Smooth muscle cell (in vitro differentiated cells): Measurements from ENCODE around the gene PPFIA1. TPM values are rescaled to one million over a fixed set of nuclear protein-coding genes. Genes with fewer than 3 reads are reported as not detected.
A peak's percentile ranks its signal among the peaks of the same experiment; 100 is the strongest.

Experiments used
- DNase-seq: peaks from one replicate; lab custom pipeline; 2025; ENCODE audit not compliant: unreplicated experiment; lab: John Stamatoyannopoulos, UW
- H2AFZ ChIP-seq: fragments of 200-600 bp; sonication (generic); 2 replicates; pipeline ENCODE4 v1.6.0; 2016; ENCODE audit warnings: antibody characterized with exemption, low read depth, mild to moderate bottlenecking
- H3F3A ChIP-seq: fragments of 200-600 bp; sonication (generic); 2 replicates; pipeline ENCODE4 v1.6.0; 2017; ENCODE audit warnings: antibody characterized with exemption, low read depth
- H3K27ac ChIP-seq: fragments of 200-600 bp; sonication (generic); 2 replicates; pipeline ENCODE4 v1.5.1; 2016; ENCODE audit warnings: low read depth, mild to moderate bottlenecking
- H3K27me3 ChIP-seq: fragments of 200-600 bp; sonication (generic); 2 replicates; pipeline ENCODE4 v1.6.1; 2016; ENCODE audit warnings: low read depth, mild to moderate bottlenecking
- H3K36me3 ChIP-seq: fragments of 200-600 bp; sonication (generic); 2 replicates; pipeline ENCODE4 v1.5.1; 2016; ENCODE audit warnings: low read depth
- H3K4me1 ChIP-seq: fragments of 200-600 bp; sonication (generic); 2 replicates; pipeline ENCODE4 v1.5.1; 2016; ENCODE audit warnings: low read depth
- H3K4me2 ChIP-seq: fragments of 200-600 bp; sonication (generic); 2 replicates; pipeline ENCODE4 v1.6.0; 2016; ENCODE audit warnings: mild to moderate bottlenecking
- H3K4me3 ChIP-seq: fragments of 200-600 bp; sonication (generic); 2 replicates; pipeline ENCODE4 v1.5.1; 2016; ENCODE audit warnings: mild to moderate bottlenecking
- H3K79me2 ChIP-seq: fragments of 200-600 bp; sonication (generic); 2 replicates; pipeline ENCODE4 v1.6.0; 2016; ENCODE audit warnings: low read depth, mild to moderate bottlenecking
- H3K9ac ChIP-seq: fragments of 200-600 bp; sonication (generic); 2 replicates; pipeline ENCODE4 v1.6.0; 2016; ENCODE audit warnings: low read depth
- H3K9me3 ChIP-seq: fragments of 200-600 bp; sonication (generic); replicated peaks from 2 replicates; pipeline ENCODE4 v1.5.1; 2016; ENCODE audit warnings: low read depth
- H4K20me1 ChIP-seq: fragments of 200-600 bp; sonication (generic); 2 replicates; pipeline ENCODE4 v1.6.0; 2016; ENCODE audit warnings: low read depth
- CTCF ChIP-seq: fragments of 200-600 bp; sonication (generic); IDR thresholded peaks from 2 replicates; pipeline ENCODE4 v1.5.1; 2017; ENCODE audit warnings: borderline replicate concordance, mild to moderate bottlenecking, antibody characterized with exemption; ENCODE audit not compliant: insufficient read depth, poor library complexity, severe bottlenecking
- WGBS: methylation state at CpG from one replicate; pipeline ENCODE4 v1.1.7; 2016; ENCODE audit warnings: low lambda C conversion rate; 5-methylcytosine and 5-hydroxymethylcytosine counted together
- polyA plus RNA-seq: library from polyadenylated mRNA; unstranded; fragments of >200 nt; fragmentation: Nextera tagmentation; extraction: Ambion mirVana; gene quantifications from 2 replicates; pipeline ENCODE4 v1.2.1, GENCODE V29; 2016
- total RNA-seq: library from RNA; depleted of rRNA; stranded (reverse); fragments of >200 nt; gene quantifications from 2 replicates; pipeline ENCODE4 v1.2.3, GENCODE V29; 2014

Gene PPFIA1
- total and polyA plus RNA-seq, 2 experiments from 2014 or later: 23.8 to 48.2 TPM

GRCh38 chr11:70381872-70382861 is 111.7 kb downstream of the PPFIA1 start:
- Histone ChIP-seq H2AFZ (no peak overlapping the region), H3K4me1 (peaks cover 7% of the 10 kb centered on the region), H3K27me3 (no peaks in the 10 kb centered on the region), H3K36me3 (peaks cover 5% of the 10 kb centered on the region), H4K20me1 (peaks cover 6% of the 10 kb centered on the region), H3K4me3 (no peak overlapping the region), H3K9ac (peak overlapping the region; percentile 64), H3F3A (peaks cover 5% of the 10 kb centered on the region), H3K79me2 (no peaks in the 10 kb centered on the region), H3K4me2 (no peak overlapping the region), H3K9me3 (no peaks in the 10 kb centered on the region), H3K27ac (peak overlapping the region; percentile 87)
- TF ChIP-seq CTCF: no peak
- DNase-seq: no peak
- 73% methylated on average over 15 of the region's 15 CpGs for WGBS

- no peaks in the 10 kb centered on the region for H3K79me2 ChIP-seq
- peaks cover 6% of the 10 kb centered on the region for H4K20me1 ChIP-seq
- peaks cover 2% of the 10 kb centered on the region for H3K36me3 ChIP-seq
- 95% methylated on average over 11 of the region's 11 CpGs for WGBS
- no peak for TF ChIP-seq CTCF
- peaks cover 7% of the 10 kb centered on the region for H3K4me1 ChIP-seq
- no peak overlapping the region for H3K9ac ChIP-seq
- DNase-seq: no peak
- H3K9me3 ChIP-seq: no peaks in the 10 kb centered on the region
- no peak overlapping the region for H2AFZ ChIP-seq
- peaks cover 5% of the 10 kb centered on the region for H3F3A ChIP-seq
- no peaks in the 10 kb centered on the region for H3K27me3 ChIP-seq
- H3K27ac ChIP-seq: no peak overlapping the region
- no peak overlapping the region for H3K4me2 ChIP-seq
- H3K4me3 ChIP-seq: no peak overlapping the region
Observed at GRCh38 chr11:70383664-70384565, 113.4 kb downstream of the PPFIA1 start.

- Histone ChIP-seq H3K4me3 (no peak overlapping the region), H3K4me1 (peaks cover 7% of the 10 kb centered on the region), H3K9me3 (no peaks in the 10 kb centered on the region), H4K20me1 (peaks cover 6% of the 10 kb centered on the region), H3K9ac (no peak overlapping the region), H3K27me3 (no peaks in the 10 kb centered on the region), H3F3A (peaks cover 5% of the 10 kb centered on the region), H3K27ac (no peak overlapping the region), H2AFZ (no peak overlapping the region), H3K36me3 (peaks cover 2% of the 10 kb centered on the region), H3K79me2 (no peaks in the 10 kb centered on the region), H3K4me2 (no peak overlapping the region)
- TF ChIP-seq CTCF: no peak
- WGBS: 96% methylated on average over 18 of the region's 18 CpGs
- no peak for DNase-seq
Observed at GRCh38 chr11:70384566-70385152, 114.2 kb downstream of the PPFIA1 start.
